Smooth muscle cell (in vitro differentiated cells): ENCODE measurements around the gene DEFB112. TPM values are rescaled to one million over a fixed set of nuclear protein-coding genes. Genes with fewer than 3 reads are reported as not detected.

ENCODE experiments used
- DNase-seq: peaks from one replicate; lab custom pipeline; 2025; ENCODE audit not compliant: unreplicated experiment; lab: John Stamatoyannopoulos, UW
- H2AFZ ChIP-seq: fragments of 200-600 bp; sonication (generic); 2 replicates; pipeline ENCODE4 v1.6.0; 2016; ENCODE audit warnings: antibody characterized with exemption, low read depth, mild to moderate bottlenecking
- H3F3A ChIP-seq: fragments of 200-600 bp; sonication (generic); 2 replicates; pipeline ENCODE4 v1.6.0; 2017; ENCODE audit warnings: antibody characterized with exemption, low read depth
- H3K27ac ChIP-seq: fragments of 200-600 bp; sonication (generic); 2 replicates; pipeline ENCODE4 v1.5.1; 2016; ENCODE audit warnings: low read depth, mild to moderate bottlenecking
- H3K27me3 ChIP-seq: fragments of 200-600 bp; sonication (generic); 2 replicates; pipeline ENCODE4 v1.6.1; 2016; ENCODE audit warnings: low read depth, mild to moderate bottlenecking
- H3K36me3 ChIP-seq: fragments of 200-600 bp; sonication (generic); 2 replicates; pipeline ENCODE4 v1.5.1; 2016; ENCODE audit warnings: low read depth
- H3K4me1 ChIP-seq: fragments of 200-600 bp; sonication (generic); 2 replicates; pipeline ENCODE4 v1.5.1; 2016; ENCODE audit warnings: low read depth
- H3K4me2 ChIP-seq: fragments of 200-600 bp; sonication (generic); 2 replicates; pipeline ENCODE4 v1.6.0; 2016; ENCODE audit warnings: mild to moderate bottlenecking
- H3K4me3 ChIP-seq: fragments of 200-600 bp; sonication (generic); 2 replicates; pipeline ENCODE4 v1.5.1; 2016; ENCODE audit warnings: mild to moderate bottlenecking
- H3K79me2 ChIP-seq: fragments of 200-600 bp; sonication (generic); 2 replicates; pipeline ENCODE4 v1.6.0; 2016; ENCODE audit warnings: low read depth, mild to moderate bottlenecking
- H3K9ac ChIP-seq: fragments of 200-600 bp; sonication (generic); 2 replicates; pipeline ENCODE4 v1.6.0; 2016; ENCODE audit warnings: low read depth
- H3K9me3 ChIP-seq: fragments of 200-600 bp; sonication (generic); replicated peaks from 2 replicates; pipeline ENCODE4 v1.5.1; 2016; ENCODE audit warnings: low read depth
- H4K20me1 ChIP-seq: fragments of 200-600 bp; sonication (generic); 2 replicates; pipeline ENCODE4 v1.6.0; 2016; ENCODE audit warnings: low read depth
- CTCF ChIP-seq: fragments of 200-600 bp; sonication (generic); IDR thresholded peaks from 2 replicates; pipeline ENCODE4 v1.5.1; 2017; ENCODE audit warnings: borderline replicate concordance, mild to moderate bottlenecking, antibody characterized with exemption; ENCODE audit not compliant: insufficient read depth, poor library complexity, severe bottlenecking
- WGBS: methylation state at CpG from one replicate; pipeline ENCODE4 v1.1.7; 2016; ENCODE audit warnings: low lambda C conversion rate; 5-methylcytosine and 5-hydroxymethylcytosine counted together
- polyA plus RNA-seq: library from polyadenylated mRNA; unstranded; fragments of >200 nt; fragmentation: Nextera tagmentation; extraction: Ambion mirVana; gene quantifications from 2 replicates; pipeline ENCODE4 v1.2.1, GENCODE V29; 2016
- total RNA-seq: library from RNA; depleted of rRNA; stranded (reverse); fragments of >200 nt; gene quantifications from 2 replicates; pipeline ENCODE4 v1.2.3, GENCODE V29; 2014

The DEFB112 gene
- total and polyA plus RNA-seq, 2 experiments from 2014 or later: not detected

- 50% methylated on average over 2 of the region's 2 CpGs for WGBS
- H3K9ac ChIP-seq: no peak overlapping the region
- no peaks in the 10 kb centered on the region for H3F3A ChIP-seq
- H3K4me2 ChIP-seq: no peak overlapping the region
- H3K27me3 ChIP-seq: no peaks in the 10 kb centered on the region
- no peaks in the 10 kb centered on the region for H3K9me3 ChIP-seq
- TF ChIP-seq CTCF: no peak
- no peaks in the 10 kb centered on the region for H3K36me3 ChIP-seq
- H2AFZ ChIP-seq: no peak overlapping the region
- no peak overlapping the region for H3K4me3 ChIP-seq
- H3K4me1 ChIP-seq: no peaks in the 10 kb centered on the region
- H4K20me1 ChIP-seq: no peaks in the 10 kb centered on the region
- no peak for DNase-seq
- no peaks in the 10 kb centered on the region for H3K79me2 ChIP-seq
- H3K27ac ChIP-seq: no peak overlapping the region
These were observed 37.7 kb upstream of the DEFB112 start for GRCh38 chr6:50087231-50087954.

GRCh38 chr6:50077385-50077784 lies 27.7 kb upstream of the DEFB112 start:
- Histone ChIP-seq H3K9ac (no peak overlapping the region), H3K36me3 (no peaks in the 10 kb centered on the region), H3F3A (no peaks in the 10 kb centered on the region), H3K27ac (no peak overlapping the region), H3K79me2 (no peaks in the 10 kb centered on the region), H3K9me3 (no peaks in the 10 kb centered on the region), H3K4me2 (no peak overlapping the region), H2AFZ (no peak overlapping the region), H3K4me1 (no peaks in the 10 kb centered on the region), H3K27me3 (no peaks in the 10 kb centered on the region), H4K20me1 (no peaks in the 10 kb centered on the region), H3K4me3 (no peak overlapping the region)
- 0% methylated on average over 1 of the region's 1 CpG for WGBS
- no peak for DNase-seq
- no peak for TF ChIP-seq CTCF

- no peak overlapping the region for H2AFZ ChIP-seq
- H3K4me1 ChIP-seq: no peaks in the 10 kb centered on the region
- no peaks in the 10 kb centered on the region for H3K79me2 ChIP-seq
- 82% methylated on average over 4 of the region's 4 CpGs for WGBS
- H3K27ac ChIP-seq: no peak overlapping the region
- H3K9ac ChIP-seq: no peak overlapping the region
- H3F3A ChIP-seq: no peaks in the 10 kb centered on the region
- no peak overlapping the region for H3K4me2 ChIP-seq
- H3K36me3 ChIP-seq: no peaks in the 10 kb centered on the region
- H3K4me3 ChIP-seq: no peak overlapping the region
- H4K20me1 ChIP-seq: no peaks in the 10 kb centered on the region
- H3K27me3 ChIP-seq: no peaks in the 10 kb centered on the region
- no peak for TF ChIP-seq CTCF
- DNase-seq: no peak
- no peaks in the 10 kb centered on the region for H3K9me3 ChIP-seq
These were observed 26.7 kb upstream of the DEFB112 start for GRCh38 chr6:50076431-50076830.

GRCh38 chr6:50071921-50072320 lies 22.2 kb upstream of the DEFB112 start:
- no peaks in the 10 kb centered on the region for H3F3A ChIP-seq
- H2AFZ ChIP-seq: no peak overlapping the region
- no peak for DNase-seq
- no peak overlapping the region for H3K4me3 ChIP-seq
- no peak overlapping the region for H3K4me2 ChIP-seq
- H3K9me3 ChIP-seq: no peaks in the 10 kb centered on the region
- H3K36me3 ChIP-seq: no peaks in the 10 kb centered on the region
- no peak overlapping the region for H3K27ac ChIP-seq
- no peaks in the 10 kb centered on the region for H3K27me3 ChIP-seq
- 84% methylated on average over 1 of the region's 1 CpG for WGBS
- no peak overlapping the region for H3K9ac ChIP-seq
- no peak for TF ChIP-seq CTCF
- no peaks in the 10 kb centered on the region for H3K4me1 ChIP-seq
- H4K20me1 ChIP-seq: no peaks in the 10 kb centered on the region
- H3K79me2 ChIP-seq: no peaks in the 10 kb centered on the region
